Activated CD8-positive, alpha-beta memory T cell treated with anti-CD3 and anti-CD28 coated beads for 1 hour (primary cell): ENCODE results near the gene PWWP2B.
"Not testable (repeated sequence)": the region's sequence is repeated elsewhere in the genome, so short reads cannot be mapped to it uniquely, and the experiment has no call there.

Source experiments
- DNase-seq, 2 donors: peaks; one replicate each; pipeline ENCODE4 v3.0.0-alpha.2; 2020; ENCODE audit warnings: low read depth in 1 of 2; ENCODE audit errors: extremely low read depth in 1 of 2

Gene PWWP2B

GRCh38 chr10:132379026-132379425 lies 18.0 kb upstream of the PWWP2B start:
- DNase-seq, result not testable (repeated sequence)

DNA sequence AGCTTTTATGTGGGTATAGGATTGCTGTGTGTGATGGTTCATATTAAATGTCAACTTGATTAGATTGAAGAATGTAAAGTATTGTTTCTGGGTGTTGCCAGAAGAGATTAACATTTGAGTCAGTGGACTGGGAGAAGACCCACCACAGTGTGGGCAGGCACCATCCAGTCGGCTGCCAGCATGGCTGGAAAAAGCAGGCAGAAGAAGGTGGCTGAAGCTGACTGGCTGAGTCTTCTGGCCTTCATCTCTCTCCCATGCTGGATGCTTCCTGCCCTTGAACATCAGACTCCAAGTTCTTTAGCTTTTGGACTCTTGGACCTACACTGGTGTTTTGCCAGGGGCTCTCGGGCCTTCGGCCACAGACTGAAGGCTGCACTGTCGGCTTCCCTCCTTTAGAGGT lies 16.0 kb upstream of the PWWP2B start:
- not testable (repeated sequence) for DNase-seq

- DNase-seq, result no peak
Measured at GRCh38 chr10:132381741-132382140, 15.3 kb upstream of the PWWP2B start.

GRCh38 chr10:132382231-132382922 lies 14.6 kb upstream of the PWWP2B start:
- DNase-seq, result no peak

- no peak for DNase-seq
Measured at GRCh38 chr10:132383101-132383500, 13.9 kb upstream of the PWWP2B start.

GRCh38 chr10:132383751-132384196 lies 13.2 kb upstream of the PWWP2B start:
- DNase-seq, result no peak

DNA sequence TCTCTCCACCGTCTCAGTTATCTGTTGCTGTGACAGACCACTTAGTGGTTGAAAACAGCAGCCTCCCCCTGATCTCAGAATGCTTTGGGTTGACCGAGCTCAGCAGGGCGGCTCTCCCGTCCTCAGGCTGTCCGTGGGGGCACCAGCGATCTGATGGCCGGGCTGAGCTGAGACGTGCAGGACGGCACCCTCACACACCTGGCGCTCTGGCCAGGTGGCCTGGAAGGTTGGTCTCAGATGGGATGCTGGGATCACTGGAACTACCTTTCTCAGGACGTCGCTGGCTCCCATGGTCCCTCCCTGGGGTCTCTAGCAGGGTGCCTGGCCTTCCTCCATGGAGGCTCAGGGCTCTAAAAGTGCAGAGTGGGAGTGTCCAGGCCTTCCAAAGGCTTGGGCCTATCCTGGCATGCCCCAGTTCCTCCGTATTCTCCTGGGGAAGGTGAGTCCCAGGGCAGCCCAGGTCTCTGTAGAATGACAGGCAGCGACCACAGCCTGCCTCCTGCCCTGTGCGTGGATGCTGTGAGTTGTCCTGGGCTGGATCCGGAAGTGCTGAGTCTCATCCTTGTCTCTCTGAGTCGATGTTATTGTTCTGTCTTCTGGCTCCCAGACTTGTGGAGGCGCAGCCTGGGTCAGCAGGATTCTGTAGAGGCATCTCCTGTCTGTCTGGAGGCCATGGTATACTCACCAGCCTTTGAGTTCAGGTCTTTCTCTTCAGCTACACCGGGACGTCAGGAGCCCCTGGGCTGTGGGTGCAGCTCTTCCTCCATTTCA lies 12.2 kb upstream of the PWWP2B start:
- no peak for DNase-seq

DNA sequence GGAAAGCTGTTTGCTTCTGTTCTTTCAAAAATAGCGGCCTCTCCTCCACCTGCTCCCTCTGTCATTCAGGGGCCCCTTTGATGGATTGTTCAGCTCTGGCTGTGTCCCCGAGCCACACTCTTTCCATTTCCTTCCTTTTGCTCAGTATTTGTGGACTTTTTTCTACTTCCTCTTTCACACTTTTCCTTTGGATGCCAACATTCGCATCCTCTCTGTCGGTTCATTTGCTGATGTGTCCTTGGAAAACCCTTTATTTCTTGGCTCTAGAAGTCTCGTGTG lies 11.7 kb upstream of the PWWP2B start:
- DNase-seq, result no peak

- no peak for DNase-seq
Measured at GRCh38 chr10:132385721-132386418, 11.1 kb upstream of the PWWP2B start.

DNA sequence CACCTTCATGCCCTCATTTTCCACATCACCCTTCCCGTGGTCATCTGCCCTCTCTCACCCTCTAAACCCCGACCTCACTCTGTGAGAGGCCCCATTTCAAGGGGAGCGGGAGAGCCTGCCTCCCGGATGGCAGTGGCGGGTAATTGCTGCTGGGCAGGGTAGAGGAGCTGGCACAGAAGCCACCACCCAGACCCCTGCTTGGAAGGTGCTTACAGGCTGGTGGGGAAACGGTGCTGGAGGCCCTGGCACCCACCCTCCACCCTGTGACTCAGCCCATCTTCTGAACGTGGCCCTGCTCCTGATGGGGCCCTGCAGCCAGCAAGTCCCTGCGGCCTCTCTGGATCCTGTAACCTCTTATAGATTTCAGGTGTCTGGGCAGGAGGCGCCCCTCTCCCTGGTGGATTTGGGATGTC lies 10.6 kb upstream of the PWWP2B start:
- DNase-seq, result no peak

- DNase-seq, result not testable (repeated sequence)
Measured at GRCh38 chr10:132386896-132387295, 10.1 kb upstream of the PWWP2B start.

DNA sequence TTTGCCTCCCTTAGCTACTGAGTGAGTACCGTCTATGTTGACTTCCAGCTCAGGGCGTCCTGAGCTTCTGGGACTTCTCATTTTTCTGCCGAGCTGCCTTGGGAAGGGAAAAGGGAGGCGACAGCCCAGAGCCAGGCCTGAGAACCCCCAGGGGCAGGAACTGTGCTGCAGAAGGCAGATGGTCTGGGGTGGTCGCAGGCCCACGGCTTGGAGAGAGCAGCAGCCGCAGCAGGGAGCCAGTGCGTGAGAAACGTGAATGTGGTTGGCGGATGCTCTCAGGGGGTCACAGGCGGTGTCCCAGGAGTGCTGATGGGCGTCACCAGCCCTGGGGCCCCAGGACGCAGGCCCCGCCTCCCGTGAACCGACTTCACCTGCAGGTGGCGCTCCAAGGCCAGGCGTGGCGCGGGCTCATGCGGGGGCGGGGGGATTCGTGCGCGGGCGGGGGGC lies 9.2 kb upstream of the PWWP2B start:
- DNase-seq, result peak; percentile 30 to 77

DNA sequence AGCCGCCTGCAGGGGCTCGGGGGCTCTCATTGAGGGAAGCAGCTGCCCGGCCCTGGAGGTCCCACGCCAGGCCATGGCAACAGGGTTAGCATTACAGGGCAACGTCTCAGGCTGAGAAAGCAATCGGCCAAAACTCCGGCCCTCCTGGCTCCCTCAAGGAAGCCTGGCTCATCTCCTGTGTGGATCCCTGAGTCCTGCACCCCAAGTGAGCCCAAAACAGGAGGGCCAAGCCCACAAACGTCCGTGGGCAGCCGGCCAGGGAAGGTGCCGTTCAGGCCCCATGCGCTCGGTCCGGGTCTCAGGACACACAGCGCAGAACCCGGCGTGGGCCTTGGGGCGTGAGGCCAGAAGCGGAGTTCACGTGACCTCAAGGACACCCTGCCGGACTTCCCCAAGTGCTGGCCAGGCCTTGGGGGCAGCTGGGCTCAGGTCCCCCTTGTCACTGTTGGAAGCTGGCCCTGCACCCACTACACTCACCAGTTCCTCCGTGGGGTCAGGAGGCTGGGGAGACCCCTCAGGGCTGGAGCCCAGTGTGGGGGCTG lies 8.0 kb upstream of the PWWP2B start:
- no peak for DNase-seq

- no peak for DNase-seq
Measured at GRCh38 chr10:132389433-132390169, 7.4 kb upstream of the PWWP2B start.

DNA sequence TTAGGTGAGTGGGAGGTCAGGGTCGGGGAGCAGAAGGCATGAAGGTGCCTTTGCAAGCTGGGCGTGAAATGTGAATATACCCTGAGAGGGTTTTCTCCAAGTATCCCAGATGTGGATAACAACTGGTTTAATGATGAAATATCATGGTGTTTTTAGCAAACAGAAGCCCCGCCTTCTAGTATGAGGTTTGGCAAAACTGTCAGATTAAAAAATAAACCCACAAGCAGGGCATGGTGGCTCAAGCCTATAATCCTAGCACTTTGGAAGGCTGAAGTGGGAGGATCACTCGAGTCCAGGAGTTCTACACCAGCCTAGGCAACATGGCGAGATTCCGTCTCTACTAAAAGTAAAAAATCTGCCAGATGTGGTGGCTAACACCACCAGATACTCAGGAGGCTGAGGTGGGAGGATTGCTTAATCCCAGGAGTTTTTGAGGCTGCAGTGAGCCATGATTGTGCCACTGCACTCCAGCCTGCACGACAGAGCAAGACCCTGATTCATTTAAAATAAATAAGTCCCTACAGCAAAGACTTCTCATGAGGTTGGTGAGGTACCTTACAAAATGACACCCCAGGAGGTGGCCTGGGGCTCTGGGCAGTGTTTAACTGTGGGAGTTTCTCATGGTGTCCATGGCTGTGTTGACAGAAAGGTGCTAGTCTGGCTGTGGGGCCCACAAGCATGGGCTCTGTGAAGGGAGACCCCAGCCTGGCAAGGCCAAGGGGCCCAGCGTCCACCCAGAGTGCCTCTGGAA lies 6.7 kb upstream of the PWWP2B start:
- DNase-seq, result no peak

DNA sequence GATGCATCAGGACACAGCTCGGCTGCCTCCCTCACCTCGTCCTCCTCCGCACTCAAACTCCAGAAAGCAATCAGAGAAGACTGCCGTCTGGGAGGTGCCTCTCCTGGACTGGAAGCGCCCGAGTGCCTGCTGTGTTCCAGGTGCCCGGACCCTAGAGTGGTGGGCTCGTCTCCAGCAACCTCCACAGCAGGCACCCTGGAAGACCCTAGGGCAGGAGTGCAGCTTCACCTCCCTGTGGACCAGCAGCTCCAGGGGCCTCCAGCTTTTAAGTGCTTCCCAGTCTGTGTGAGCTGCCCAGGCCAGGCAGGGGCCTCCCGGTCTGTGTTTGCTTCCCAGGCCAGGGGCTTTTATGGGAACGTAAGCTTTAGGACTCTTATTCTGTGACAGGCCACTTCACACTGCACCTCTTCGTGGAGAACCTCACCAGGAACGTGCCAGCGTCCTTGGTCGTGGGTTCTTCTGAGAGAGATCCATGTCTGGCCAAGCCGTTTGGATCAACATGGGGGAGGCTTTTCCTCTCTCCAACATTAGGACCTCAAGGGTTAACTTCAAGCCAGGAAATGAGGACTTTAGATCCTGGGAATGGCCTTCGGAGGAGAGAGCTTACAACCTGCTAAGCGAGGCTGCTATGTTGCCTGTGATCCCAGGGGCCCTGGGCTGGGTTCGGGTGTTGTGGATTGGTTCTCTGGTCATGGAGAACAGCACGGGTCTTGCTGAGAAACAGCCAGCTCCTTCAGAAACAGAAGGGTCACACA lies 5.9 kb upstream of the PWWP2B start:
- DNase-seq, result no peak

DNA sequence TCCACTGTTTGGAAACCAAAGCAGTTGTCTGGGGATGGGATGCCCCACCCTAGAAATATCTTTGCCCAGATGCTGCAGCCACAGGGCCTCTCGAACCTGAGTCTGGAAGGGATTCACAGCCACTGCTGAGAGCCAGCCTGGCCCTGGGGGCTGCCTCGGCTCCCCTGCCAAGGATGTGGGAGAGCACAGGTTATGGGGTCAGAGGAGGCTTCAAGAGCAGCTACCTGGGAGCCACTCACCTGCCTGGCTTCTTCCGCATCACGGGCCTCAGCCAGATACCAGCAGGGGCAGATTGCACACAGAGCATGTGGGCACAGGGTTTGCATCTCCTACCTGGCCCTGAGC lies 5.4 kb upstream of the PWWP2B start:
- DNase-seq, result no peak

GRCh38 chr10:132392184-132392800 lies 4.7 kb upstream of the PWWP2B start:
- DNase-seq, result no peak
